NCI-H187 treated with DMSO at 0.1 percent for 48 hours (cell line): ENCODE results near the gene RARRES1.

Experiments
- DNase-seq: peaks from one replicate; lab custom pipeline; 2025; lab: John Stamatoyannopoulos, UW

The RARRES1 gene, protein sequence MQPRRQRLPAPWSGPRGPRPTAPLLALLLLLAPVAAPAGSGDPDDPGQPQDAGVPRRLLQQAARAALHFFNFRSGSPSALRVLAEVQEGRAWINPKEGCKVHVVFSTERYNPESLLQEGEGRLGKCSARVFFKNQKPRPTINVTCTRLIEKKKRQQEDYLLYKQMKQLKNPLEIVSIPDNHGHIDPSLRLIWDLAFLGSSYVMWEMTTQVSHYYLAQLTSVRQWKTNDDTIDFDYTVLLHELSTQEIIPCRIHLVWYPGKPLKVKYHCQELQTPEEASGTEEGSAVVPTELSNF

DNA sequence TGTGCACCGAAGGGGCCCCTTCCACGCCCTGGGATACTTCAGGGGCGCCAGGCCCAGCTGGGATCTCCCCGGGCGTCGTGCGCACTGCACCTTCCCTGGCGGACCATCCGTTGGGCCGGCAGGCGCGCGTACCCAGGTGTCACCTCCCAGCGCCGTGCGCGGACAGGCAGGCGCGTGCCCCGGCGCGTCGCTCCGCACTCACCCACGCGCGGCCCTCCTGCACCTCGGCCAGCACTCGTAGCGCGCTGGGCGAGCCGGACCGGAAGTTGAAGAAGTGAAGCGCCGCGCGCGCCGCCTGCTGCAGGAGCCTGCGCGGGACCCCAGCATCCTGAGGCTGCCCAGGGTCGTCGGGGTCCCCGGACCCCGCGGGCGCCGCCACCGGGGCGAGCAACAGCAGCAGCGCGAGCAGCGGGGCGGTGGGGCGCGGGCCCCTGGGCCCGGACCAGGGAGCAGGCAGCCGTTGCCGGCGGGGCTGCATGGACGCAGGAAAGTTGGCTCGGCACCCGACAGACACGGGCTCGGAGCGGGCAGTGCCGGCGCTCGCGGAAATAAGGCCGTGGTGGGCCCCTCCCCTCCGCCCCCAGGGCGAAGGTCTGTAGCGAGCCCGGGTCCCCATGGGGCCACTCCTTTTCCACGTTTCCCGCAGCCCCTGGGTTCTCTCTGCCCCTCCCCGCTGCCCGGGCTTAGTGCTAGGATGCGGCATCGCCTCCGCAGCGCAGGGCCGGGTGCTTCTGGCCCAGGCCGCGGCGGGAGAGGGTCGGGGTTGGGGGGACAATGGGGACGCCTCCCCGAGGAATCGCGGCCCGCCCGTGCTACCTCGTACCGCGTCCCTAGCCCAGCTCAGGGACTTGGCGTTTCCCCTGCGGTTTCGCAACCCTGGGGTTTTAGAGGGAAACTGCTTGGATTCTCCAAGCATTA is at the start of gene RARRES1:
Gene RARRES1 (minus strand): TSS at position 520 of the 918 bp plus-strand sequence. CDS start 42 bp downstream, at position 478.
- DNase-seq: no peak

- DNase-seq: no peak
Measured at GRCh38 chr3:158781849-158782248, 49.6 kb upstream of the RARRES1 start.

DNA sequence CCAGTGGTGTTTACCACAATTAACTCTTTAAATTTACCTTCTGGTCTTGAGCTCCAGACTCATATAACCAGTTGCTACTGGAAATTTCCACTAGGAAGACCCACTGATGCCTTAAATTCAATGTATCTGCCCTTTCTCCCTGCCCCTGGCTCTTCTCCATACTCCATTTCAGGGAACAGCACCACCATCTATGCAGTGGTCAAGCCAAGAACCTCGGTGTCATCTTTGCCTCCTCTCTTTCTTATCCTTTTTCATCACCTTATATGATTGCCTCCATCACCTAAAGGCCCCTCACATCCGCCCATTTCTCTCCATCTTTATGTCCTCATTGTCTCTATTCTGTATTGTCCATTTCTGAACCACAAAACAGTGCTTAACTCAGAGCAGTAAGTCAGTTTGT is 48.9 kb upstream of the RARRES1 start:
- DNase-seq: no peak

DNA sequence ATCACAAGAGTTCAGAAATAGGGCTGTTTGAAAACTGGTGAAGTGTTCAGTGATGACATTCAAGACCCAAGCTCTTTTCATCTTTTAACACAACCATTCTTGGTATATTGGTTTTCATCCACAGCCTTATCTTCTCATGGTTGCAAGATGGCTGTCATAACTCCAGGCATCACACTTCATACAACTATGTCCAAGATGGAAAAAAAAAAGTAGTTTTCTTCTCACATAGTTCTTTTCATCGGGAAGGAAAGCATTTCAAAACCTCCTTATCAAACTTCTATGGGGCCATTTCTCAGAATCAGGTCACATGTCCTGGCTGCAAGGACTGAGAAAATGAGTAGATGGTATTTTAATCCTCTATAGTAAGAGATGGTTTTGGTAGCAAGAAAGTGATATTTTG is 48.5 kb upstream of the RARRES1 start:
- no peak for DNase-seq

- no peak for DNase-seq
Measured at GRCh38 chr3:158777161-158777873, 45.1 kb upstream of the RARRES1 start.

DNA sequence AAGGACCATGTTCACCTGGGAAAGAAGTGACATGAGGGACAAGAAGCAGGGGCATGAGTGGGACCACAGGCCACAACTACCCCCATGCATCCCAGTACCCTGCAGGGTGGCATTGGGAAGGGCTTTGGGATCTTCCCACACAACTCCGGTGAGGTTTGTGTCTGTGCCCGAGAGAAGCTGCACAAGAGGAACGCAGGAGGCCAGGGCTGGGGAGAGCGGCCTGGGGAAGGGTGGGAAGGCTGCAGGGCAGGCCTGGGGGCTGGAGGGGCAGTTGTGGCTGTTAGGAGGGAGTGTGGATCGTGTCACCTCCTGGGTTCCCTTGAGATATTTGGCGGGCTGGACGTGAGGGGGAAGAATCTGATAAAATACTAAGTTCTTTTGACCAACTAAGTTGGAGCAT is 44.3 kb upstream of the RARRES1 start:
- DNase-seq: no peak

DNA sequence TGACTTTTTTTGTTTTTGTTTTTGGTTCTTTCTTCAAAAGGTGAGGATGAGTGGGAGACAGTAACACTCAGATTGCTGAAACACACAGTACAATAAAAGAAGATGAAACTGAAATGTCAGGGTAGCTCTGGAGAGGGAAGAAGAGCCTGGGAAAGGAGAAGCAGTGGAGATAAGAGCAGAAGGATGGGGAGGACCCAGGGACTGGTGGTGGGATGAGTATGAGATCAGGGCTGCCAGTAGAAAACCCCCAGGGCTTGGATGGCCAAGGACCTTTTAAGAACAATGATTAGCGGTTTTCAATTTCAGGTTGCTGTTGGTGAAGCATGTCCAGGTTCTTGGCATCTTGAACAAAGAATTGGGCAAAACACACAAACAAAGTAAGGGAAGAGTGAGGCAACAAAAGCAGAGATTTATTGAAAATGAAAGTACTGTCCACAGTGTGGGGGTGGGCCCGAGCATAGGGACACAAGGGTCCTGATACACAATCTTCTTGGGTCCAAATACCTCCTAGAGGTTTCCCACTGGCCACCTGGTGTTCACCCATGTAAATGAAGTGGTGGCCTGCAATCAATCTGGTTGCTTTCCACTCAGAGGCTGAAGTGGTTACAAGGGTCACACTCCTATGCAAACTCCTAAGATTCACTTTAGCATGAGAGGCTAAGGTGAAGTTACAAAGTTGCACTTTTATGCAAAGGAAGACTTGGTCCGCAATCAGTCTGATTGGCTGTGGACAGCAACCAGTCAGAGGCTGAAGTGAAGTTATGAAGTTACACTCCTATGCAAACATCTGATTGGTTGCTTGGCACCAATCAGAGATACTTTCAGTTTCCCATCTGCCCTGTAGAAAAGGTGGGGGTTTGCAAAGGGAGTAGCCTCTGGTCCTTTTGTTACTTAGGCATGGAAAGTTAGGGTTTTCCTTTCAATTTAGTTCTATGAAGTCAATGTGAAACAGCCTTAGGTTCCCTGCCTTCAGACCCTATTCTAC is 43.5 kb upstream of the RARRES1 start:
- no peak for DNase-seq

GRCh38 chr3:158774965-158775364 is 42.7 kb upstream of the RARRES1 start:
- DNase-seq: no peak

GRCh38 chr3:158773845-158774830 is 41.9 kb upstream of the RARRES1 start:
- DNase-seq: no peak

DNA sequence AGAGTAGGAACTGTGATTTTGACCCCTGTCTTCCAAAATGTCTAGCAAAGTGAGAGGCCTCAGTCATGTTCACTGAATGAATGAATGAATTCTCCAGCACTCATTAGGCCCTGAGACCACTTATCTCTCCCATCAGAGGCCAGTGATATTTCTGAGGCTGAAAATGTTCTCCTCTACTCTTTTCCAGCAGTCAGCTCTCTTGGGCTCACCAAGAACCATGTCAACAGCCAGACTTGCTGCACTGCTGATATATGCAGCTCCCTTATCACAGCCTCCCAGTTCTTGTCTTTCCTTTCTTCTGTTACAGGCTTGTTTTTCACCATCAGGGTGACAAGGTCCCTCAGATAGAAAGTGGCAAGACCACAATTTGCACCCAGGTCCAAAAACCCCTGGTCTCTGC is 40.9 kb upstream of the RARRES1 start:
- no peak for DNase-seq

GRCh38 chr3:158771982-158772381 is 39.7 kb upstream of the RARRES1 start:
- DNase-seq: no peak

DNA sequence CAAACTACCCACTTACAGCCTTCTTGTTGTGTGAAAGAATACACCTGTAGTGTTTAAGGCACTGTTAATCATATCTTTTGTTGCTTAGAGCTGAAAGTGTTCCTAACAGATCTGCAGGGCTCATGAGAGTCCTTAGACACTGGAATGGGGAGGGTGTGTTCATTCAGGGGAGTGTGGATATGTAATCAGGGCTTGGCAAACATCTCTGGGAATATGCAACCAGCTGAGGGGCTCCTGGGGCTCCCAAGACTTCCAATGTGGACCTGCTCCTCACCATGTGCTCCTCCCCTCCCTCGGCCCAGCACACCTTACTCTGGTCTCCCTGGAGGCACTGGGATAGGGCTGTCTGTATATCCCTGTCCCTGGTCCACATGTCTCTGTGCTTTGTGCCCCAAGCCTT is 39.3 kb upstream of the RARRES1 start:
- DNase-seq: no peak

GRCh38 chr3:158770741-158771350 is 38.6 kb upstream of the RARRES1 start:
- DNase-seq: no peak

- no peak for DNase-seq
Measured at GRCh38 chr3:158769952-158770740, 37.9 kb upstream of the RARRES1 start.

DNA sequence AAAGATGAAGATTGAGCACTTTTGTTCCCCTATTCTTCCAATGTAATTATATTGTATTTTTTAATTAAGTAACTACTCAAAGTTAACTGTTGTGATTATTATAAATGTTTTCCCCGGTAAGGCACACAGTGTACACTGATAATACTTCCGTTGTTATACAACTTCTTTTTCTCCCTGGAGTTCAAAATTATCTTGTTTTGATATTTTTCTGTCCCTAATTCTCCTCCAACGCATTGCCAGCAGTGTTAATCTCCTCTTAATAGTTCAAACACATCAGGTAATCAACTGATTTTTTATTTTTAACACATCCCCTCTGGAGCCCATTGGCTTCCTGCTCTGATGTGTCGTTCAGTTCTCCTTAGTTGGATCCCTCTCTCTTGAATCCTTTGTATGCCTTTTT is 37.3 kb upstream of the RARRES1 start:
- DNase-seq: no peak

DNA sequence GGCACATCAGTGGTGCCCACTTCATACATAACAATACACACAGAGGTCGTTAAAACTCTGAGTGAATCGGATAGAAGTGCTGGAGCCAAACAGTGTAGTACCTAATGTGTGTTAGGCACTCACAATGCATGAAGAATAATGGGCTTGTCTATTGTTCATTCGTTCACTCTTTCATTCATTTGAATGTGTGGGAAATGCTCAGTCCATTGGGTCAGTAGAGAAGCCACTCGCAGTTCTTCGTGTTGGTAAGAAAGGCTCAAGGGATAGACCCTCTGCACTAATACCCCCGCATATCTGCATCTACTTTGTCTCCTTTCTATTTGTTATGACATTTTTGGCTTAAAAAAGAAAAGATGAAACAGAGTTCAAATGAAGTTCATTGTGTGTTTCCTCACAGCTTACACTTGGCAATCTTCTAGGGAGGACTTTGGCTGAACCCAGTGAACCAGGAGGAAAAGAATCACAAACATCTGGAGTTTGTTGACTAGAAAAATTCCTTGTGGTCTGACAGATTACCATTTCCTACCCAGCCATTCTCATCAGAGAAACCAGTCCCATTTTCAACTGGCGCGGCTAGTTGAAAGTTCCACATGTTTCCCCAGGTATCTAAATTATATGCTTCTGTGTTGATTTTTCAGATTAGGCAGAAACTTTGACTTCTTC is 36.8 kb upstream of the RARRES1 start:
- no peak for DNase-seq

DNA sequence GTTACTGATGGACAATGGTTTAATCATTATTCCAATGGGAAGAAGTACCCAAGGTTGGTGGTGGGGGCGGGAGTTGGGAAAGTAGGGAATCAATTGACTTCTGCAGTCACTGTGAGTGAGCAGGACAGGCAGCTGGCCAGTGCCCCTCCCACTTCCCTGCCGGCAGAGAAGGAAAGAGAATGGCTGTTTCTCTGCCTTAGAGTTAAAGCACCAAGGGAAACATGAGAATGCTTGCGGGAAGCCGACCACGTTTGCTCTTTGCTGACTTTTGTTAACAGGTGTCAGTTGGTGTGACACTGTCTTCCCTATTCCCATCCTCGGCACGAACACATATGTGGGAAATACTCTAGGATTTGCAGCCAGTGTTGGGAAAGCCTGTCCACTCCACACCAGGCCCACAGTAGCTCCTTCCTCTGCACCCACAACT is 36.1 kb upstream of the RARRES1 start:
- no peak for DNase-seq

DNA sequence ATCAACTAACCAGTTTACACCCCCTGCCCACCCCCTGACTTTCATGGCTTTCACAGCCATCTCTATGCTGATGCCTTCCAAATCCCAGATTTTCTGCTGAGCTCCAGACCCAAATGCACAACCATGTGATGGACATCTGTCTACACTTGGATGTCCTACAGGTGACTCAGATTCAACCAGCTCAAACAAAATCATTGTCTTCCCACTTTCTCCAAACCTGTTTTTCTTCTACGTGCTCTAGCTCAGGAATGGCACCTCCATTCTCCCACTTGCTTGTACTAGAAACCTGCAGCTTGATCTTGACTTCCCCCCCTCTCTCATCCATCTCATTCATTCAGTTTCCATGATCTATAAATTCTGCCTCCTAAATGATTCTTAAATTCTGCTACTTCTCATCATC is 34.1 kb upstream of the RARRES1 start:
- DNase-seq: no peak
